ENCODE measurements around the gene TNFRSF14.
"Not testable (repeated sequence)": the region's sequence is repeated elsewhere in the genome, so short reads cannot be mapped to it uniquely, and the experiment has no call there.

DNA sequence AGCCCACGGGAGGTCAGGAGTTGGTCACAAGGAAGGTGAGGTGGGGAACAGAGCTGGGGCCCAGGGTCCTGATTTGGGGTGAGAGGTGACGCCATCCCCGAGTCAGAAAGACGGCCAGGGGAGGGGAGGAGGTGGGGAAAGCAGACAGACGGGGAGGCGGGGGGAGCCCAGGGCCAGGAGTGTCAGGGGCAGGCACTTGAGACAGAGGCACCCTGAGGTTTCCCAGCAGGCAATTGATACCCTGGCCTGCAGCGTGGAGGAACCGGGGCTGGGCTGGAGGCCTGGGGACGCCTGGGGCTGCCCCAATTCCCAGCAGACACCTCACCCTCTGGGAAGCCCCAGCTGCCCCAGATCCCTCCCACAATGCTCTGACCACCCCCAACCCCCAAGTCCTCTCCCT lies 3.1 kb upstream of the TNFRSF14 start:
- TF ChIP-seq RCOR1 (IDR thresholded peaks at IDR 0.05; ENCODE audit: low read depth, low read length); RAD21 (conservative IDR thresholded peaks at IDR 0.05 in 1 of 2, IDR thresholded peaks at IDR 0.05 in 1 of 2); TP53 (CRISPR knock-in tag; IDR thresholded peaks at IDR 0.05): not testable (repeated sequence)
- TF ChIP-seq, protein P1, sequence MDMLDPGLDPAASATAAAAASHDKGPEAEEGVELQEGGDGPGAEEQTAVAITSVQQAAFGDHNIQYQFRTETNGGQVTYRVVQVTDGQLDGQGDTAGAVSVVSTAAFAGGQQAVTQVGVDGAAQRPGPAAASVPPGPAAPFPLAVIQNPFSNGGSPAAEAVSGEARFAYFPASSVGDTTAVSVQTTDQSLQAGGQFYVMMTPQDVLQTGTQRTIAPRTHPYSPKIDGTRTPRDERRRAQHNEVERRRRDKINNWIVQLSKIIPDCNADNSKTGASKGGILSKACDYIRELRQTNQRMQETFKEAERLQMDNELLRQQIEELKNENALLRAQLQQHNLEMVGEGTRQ (IDR thresholded peaks at IDR 0.05) = not testable (repeated sequence)

Data from A549 (cell line).